HEK293 (cell line): ENCODE measurements around the gene MMRN2.
A peak's percentile ranks its signal among the peaks of the same experiment; 100 is the strongest.
"Not testable (repeated sequence)": the region's sequence is repeated elsewhere in the genome, so short reads cannot be mapped to it uniquely, and the experiment has no call there.

Experiments
- CTCF ChIA-PET: fragments of 350-600 bp; formaldehyde crosslinking; extraction: SDS; loops from one replicate; lab custom pipeline; 2021; ENCODE audit warnings: antibody characterized with exemption; lab: Yijun Ruan, JAX
- POLR2A ChIA-PET: fragments of 300-600 bp; formaldehyde crosslinking; extraction: SDS; loops from one replicate; lab custom pipeline; 2020; ENCODE audit warnings: antibody characterized with exemption, inconsistent platforms; lab: Yijun Ruan, JAX
- H3K27ac ChIP-seq: fragments of 200-500 bp; sonication (Bioruptor generic); 2 replicates; pipeline ENCODE4 v1.5.1; 2014; ENCODE audit warnings: low read depth, low read length, control low read depth, inconsistent platforms; ENCODE audit errors: extremely low read depth
- H3K36me3 ChIP-seq, 2 experiments: fragments of 200-500 bp in 1 of 2; sonication (Bioruptor generic) in 1 of 2; 1 replicate in 1 of 2; 2 replicates in 1 of 2; pipeline ENCODE4 v1.5.1; 2014 to 2017; ENCODE audit warnings: inconsistent platforms in 2 of 2, low read length in 2 of 2; ENCODE audit not compliant: control insufficient read depth in 2 of 2, insufficient read depth in 1 of 2
- H3K4me1 ChIP-seq: fragments of 200-500 bp; sonication (Bioruptor generic); 2 replicates; pipeline ENCODE4 v1.5.1; 2014; ENCODE audit warnings: mild to moderate bottlenecking, low read length, inconsistent platforms; ENCODE audit not compliant: control insufficient read depth, insufficient read depth
- H3K4me3 ChIP-seq: 2 replicates; pipeline ENCODE4 v1.5.1; 2011; ENCODE audit warnings: low read depth, mild to moderate bottlenecking, control low read depth, low read length, moderate library complexity
- H3K9me3 ChIP-seq: fragments of 200-500 bp; sonication (Bioruptor generic); 2 replicates; pipeline ENCODE4 v1.5.1; 2014; ENCODE audit warnings: low read depth, low read length, inconsistent platforms; ENCODE audit not compliant: control insufficient read depth, insufficient read depth
- GLI4 ChIP-seq: fragments of 450-650 bp; formaldehyde crosslinking; IDR thresholded peaks from 2 replicates; pipeline ENCODE4 v1.5.1; 2016; ENCODE audit warnings: missing biosample characterization, missing genetic modification characterization
- REPIN1 ChIP-seq: fragments of 450-650 bp; formaldehyde crosslinking; IDR thresholded peaks from 2 replicates; pipeline ENCODE4 v1.5.1; 2017; ENCODE audit warnings: missing biosample characterization, missing genetic modification characterization, low read depth
- SCRT2 ChIP-seq: fragments of 450-650 bp; formaldehyde crosslinking; IDR thresholded peaks from 2 replicates; pipeline ENCODE4 v1.5.1; 2016; ENCODE audit warnings: missing biosample characterization, missing genetic modification characterization
- TCF7L2 ChIP-seq: IDR thresholded peaks from 2 replicates; pipeline ENCODE4 v1.6.1; 2011; ENCODE audit warnings: low read depth, mild to moderate bottlenecking, inconsistent platforms, low read length, moderate library complexity, borderline replicate concordance
- ZNF133 ChIP-seq: fragments of 450-650 bp; formaldehyde crosslinking; IDR thresholded peaks from 2 replicates; pipeline ENCODE4 v1.5.1; 2016; ENCODE audit warnings: missing biosample characterization, missing genetic modification characterization
- ZNF140 ChIP-seq: fragments of 450-650 bp; formaldehyde crosslinking; IDR thresholded peaks from 2 replicates; pipeline ENCODE4 v1.5.1; 2016; ENCODE audit warnings: missing biosample characterization, missing genetic modification characterization
- ZNF184 ChIP-seq: fragments of 450-650 bp; IDR thresholded peaks from 2 replicates; pipeline ENCODE4 v1.5.1; 2018; ENCODE audit warnings: missing biosample characterization, mild to moderate bottlenecking, missing genetic modification characterization
- ZNF211 ChIP-seq: fragments of 450-650 bp; formaldehyde crosslinking; IDR thresholded peaks from 2 replicates; pipeline ENCODE4 v1.5.1; 2016; ENCODE audit warnings: low read depth, missing biosample characterization, missing genetic modification characterization
- ZNF302 ChIP-seq: fragments of 450-650 bp; formaldehyde crosslinking; IDR thresholded peaks from 2 replicates; pipeline ENCODE4 v1.5.1; 2016; ENCODE audit warnings: missing biosample characterization, missing genetic modification characterization, low read depth
- ZNF521 ChIP-seq: fragments of 450-650 bp; formaldehyde crosslinking; IDR thresholded peaks from 2 replicates; pipeline ENCODE4 v1.5.1; 2017; ENCODE audit warnings: missing biosample characterization, mild to moderate bottlenecking, missing genetic modification characterization
- ZNF561 ChIP-seq: fragments of 450-650 bp; IDR thresholded peaks from 2 replicates; pipeline ENCODE4 v1.5.1; 2018; ENCODE audit warnings: missing biosample characterization, missing genetic modification characterization, borderline replicate concordance
- ZNF596 ChIP-seq: fragments of 450-650 bp; IDR thresholded peaks from 2 replicates; pipeline ENCODE4 v1.5.0; 2018; ENCODE audit warnings: missing biosample characterization, mild to moderate bottlenecking, missing genetic modification characterization, moderate library complexity
- ZNF768 ChIP-seq: fragments of 450-650 bp; formaldehyde crosslinking; IDR thresholded peaks from 2 replicates; pipeline ENCODE4 v1.5.1; 2018; ENCODE audit warnings: missing biosample characterization, mild to moderate bottlenecking, missing genetic modification characterization
- TF ChIP-seq, protein P1 (sequence below): fragments of 450-650 bp; formaldehyde crosslinking; IDR thresholded peaks from 2 replicates; pipeline ENCODE4 v1.5.1; 2017; ENCODE audit warnings: missing biosample characterization, missing genetic modification characterization

Gene MMRN2

DNA sequence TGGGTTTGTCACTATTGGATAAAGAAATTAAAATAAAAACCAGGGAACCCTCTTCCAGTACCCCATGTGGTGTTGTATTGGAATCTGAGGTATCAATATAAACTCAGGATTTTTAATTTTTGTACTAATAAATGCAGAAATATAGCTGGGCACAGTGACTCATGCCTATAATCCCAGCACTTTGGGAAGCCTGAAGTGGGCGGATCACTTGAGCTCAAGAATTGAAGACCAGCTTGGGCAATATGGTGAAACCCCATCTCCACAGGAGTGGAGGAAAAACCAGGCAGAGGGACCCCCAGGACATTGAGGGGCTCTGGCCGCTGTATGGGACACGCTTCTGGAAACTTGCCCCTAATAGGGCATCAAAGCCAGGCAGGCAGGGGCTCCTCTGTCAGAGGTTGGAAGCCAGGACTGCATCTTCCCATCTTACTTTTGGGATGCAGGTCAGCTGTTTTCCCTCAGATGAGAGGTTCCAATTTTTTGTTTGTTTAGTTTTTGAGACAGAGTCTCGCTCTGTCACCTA lies 21.9 kb upstream of the MMRN2 start:
- Histone ChIP-seq H3K36me3 (no peaks in the 10 kb centered on the region), H3K27ac (no peak overlapping the region), H3K4me3 (no peak overlapping the region), H3K9me3 (no peaks in the 10 kb centered on the region), H3K4me1 (no peaks in the 10 kb centered on the region)
- ChIA-PET CTCF (interaction anchor here (0.6 to 0.9 kb wide), 3 partner anchors 33 to 87 kb away, joined by 3 to 4 read pairs (median 4); no protein-coding TSS in a partner anchor), POLR2A (no interaction called here)
- TF ChIP-seq SCRT2 (no peak), ZNF521 (tag by site-specific recombination) (no peak), ZNF211 (tag by site-specific recombination) (no peak), ZNF184 (tag by site-specific recombination) (no peak), ZNF561 (tag by site-specific recombination) (no peak), TCF7L2 (no peak), REPIN1 (tag by site-specific recombination) (no peak)

DNA sequence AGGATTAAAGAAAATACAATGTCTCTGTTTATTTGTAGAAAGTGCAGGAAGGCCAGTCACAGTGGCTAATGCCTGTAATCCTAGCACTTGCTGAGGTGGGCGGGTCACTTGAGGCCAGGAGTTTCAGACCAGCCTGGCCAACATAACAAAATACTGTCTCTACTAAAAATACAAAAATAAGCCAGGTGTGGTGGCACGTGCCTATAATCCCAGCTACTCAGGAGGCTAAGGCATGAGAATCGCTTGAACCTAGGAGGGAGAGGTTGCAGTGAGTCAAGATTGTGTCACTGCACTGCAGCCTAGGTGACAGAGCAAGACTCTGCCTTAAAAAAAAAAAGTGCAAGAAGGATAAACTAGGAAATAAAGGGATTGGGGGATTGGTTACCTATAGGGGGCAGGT lies 21.0 kb upstream of the MMRN2 start:
- H3K4me1 ChIP-seq, POLR2A ChIA-PET, H3K4me3 ChIP-seq, H3K27ac ChIP-seq, H3K9me3 ChIP-seq, H3K36me3 ChIP-seq: not testable (repeated sequence)
- CTCF ChIA-PET, result interaction anchor here (1.7 kb wide), 1 partner anchor 18 kb away, joined by 4 read pairs; no protein-coding TSS in a partner anchor

DNA sequence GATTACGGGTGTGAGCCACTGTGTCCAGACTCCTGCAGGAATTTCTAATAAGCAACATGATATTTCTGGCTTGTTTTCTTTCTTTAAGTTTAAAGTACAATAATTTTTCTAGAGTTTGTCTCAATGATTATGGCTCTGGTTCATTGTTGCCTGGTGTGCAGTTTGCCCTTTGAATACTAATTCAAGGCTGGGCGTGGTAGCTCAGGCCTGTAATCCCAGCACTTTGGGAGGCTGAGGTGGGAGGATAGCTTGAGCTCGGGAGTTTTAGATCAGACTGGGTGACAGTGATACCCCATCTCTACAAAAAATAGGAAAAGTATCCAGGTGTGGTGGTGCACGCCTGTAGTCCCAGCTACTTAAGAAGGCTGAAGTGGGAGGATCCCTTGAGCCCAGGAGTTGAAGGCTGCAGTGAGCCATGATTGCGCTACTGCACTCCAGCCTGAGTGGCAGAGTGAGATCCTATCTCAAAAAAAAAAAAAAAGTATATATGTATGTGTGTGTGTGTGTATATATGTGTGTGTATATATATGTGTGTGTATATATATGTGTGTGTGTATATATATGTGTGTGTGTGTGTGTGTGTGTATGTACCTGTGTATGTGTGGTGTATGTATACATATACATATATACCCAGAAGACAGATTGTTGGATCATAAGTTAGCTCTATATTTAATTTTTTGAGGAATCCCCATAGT lies 19.1 kb upstream of the MMRN2 start:
- CTCF ChIA-PET, result interaction anchor here (0.6 to 1.2 kb wide), 6 partner anchors 9 to 566 kb away, joined by 3 to 4 read pairs (median 4); no protein-coding TSS in a partner anchor
- Histone ChIP-seq H3K27ac (no peak overlapping the region), H3K4me1 (no peaks in the 10 kb centered on the region), H3K4me3 (no peak overlapping the region), H3K9me3 (no peaks in the 10 kb centered on the region), H3K36me3 (no peaks in the 10 kb centered on the region)
- TF ChIP-seq, protein P1, sequence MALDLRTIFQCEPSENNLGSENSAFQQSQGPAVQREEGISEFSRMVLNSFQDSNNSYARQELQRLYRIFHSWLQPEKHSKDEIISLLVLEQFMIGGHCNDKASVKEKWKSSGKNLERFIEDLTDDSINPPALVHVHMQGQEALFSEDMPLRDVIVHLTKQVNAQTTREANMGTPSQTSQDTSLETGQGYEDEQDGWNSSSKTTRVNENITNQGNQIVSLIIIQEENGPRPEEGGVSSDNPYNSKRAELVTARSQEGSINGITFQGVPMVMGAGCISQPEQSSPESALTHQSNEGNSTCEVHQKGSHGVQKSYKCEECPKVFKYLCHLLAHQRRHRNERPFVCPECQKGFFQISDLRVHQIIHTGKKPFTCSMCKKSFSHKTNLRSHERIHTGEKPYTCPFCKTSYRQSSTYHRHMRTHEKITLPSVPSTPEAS, result peak; percentile 87
- no peak for TF ChIP-seq ZNF302
- POLR2A ChIA-PET, result interaction anchor here (0.6 kb wide), 1 partner anchor 1240 kb away, joined by 3 read pairs; no protein-coding TSS in a partner anchor

DNA sequence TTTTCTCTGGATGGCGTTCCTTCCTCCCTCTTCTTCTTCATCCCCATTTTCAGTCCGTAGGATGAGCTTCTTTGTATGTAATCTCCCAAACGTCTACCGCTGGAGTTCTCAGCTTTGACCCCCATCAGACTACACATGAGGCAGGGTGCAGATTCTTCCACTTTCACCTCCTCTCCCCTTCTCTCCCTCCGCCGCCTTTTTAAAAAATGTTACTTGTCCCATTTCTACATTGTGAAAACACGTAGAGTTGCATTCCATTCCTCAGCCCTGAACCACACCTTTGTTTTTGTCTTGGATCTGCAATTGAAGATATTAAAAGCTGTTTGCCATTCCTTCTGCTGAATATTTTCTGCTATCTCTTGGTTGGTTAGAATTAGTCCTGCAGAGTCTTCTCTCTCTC lies 17.1 kb upstream of the MMRN2 start:
- Histone ChIP-seq H3K27ac (no peak overlapping the region), H3K4me1 (peaks cover 2% of the 10 kb centered on the region; the same call in 1 of the 2 replicates), H3K9me3 (no peaks in the 10 kb centered on the region), H3K36me3 (no peaks in the 10 kb centered on the region), H3K4me3 (no peak overlapping the region)
- ChIA-PET POLR2A (no interaction called here), CTCF (interaction anchor here (0.7 to 0.9 kb wide), 2 partner anchors 13 to 30 kb away, joined by 3 to 4 read pairs; no protein-coding TSS in a partner anchor)
- TF ChIP-seq ZNF184 (tag by site-specific recombination) (no peak), ZNF133 (tag by site-specific recombination) (no peak), ZNF140 (tag by site-specific recombination) (no peak), GLI4 (tag by site-specific recombination) (no peak), ZNF768 (tag by site-specific recombination) (no peak), ZNF596 (tag by site-specific recombination) (no peak)
